ENCODE measurements around the gene GGN. TPM values are rescaled to one million over a fixed set of nuclear protein-coding genes. Genes with fewer than 3 reads are reported as not detected.
"Not testable (repeated sequence)": the region's sequence is repeated elsewhere in the genome, so short reads cannot be mapped to it uniquely, and the experiment has no call there.

The GGN gene
- total RNA-seq, 1 experiment from 2014 or later = not detected

DNA sequence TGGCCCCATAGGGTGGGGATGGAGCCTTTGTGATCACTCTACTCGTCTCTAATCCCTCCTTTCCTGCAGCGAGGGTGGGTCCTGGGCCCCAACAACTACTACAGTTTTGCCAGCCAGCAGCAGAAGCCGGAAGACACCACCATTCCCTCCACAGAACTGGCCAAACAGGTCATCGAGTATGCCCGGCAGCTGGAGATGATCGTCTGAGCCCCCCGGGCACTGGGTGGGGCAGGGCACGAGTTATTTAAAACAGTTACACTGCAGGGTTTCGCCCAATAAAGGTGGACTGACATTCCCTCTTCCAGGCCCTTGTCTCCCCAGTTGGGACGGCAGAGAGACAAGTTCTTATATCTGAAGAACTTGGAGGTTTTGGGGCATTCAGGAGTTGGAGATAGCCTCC is 4.7 kb downstream of the GGN start:
- Histone ChIP-seq H3K36me3 (peaks cover 65% of the 10 kb centered on the region), H3K4me3 (no peak overlapping the region), H3K9me3 (no peaks in the 10 kb centered on the region), H3K27me3 (no peaks in the 10 kb centered on the region)
- no peak for DNase-seq

DNA sequence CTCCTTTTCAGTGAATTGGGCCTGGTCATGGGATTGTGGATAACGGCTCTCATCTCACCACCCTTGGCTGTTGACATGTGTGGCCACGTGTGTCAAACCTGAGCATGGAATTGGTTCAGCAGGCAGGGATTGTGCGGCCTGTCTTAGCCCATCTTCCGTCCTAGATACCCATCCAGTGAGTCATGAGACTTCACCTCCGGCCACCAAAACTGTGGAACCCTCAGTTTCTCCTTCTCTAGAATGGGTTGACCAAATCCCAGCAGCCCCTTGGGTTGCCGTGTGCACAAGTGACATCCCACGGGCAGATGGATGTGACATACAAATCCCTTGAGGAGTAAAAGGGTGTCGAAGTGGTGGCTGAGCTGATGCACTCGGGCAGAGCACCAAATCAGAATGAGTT is 6.7 kb downstream of the GGN start:
- no peak for DNase-seq
- H3K36me3 ChIP-seq = peaks cover 86% of the 10 kb centered on the region
- H3K9me3 ChIP-seq = no peaks in the 10 kb centered on the region
- H3K27me3 ChIP-seq = no peaks in the 10 kb centered on the region
- no peak overlapping the region for H3K4me3 ChIP-seq

DNA sequence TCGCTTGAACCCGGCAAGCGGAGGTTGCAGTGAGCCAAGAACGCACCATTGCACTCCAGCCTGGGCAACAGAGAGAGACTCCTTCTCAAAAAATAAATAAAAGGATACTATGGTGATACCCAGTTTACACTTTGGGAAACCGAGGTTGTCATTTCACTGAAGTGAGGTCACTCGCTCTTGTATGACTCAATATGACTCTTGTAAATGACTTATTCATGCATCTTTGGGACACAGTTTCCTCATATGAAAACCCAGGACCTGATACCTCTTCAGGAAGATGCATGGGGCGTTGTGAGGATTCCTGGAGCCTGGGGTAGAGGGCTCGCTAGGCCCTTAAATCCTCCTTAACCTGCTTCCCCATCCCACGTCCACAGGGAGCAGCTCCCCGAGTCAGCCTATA is 9.0 kb downstream of the GGN start:
- DNase-seq = no peak
- no peaks in the 10 kb centered on the region for H3K9me3 ChIP-seq
- peaks cover 85% of the 10 kb centered on the region for H3K36me3 ChIP-seq
- no peaks in the 10 kb centered on the region for H3K27me3 ChIP-seq
- no peak overlapping the region for H3K4me3 ChIP-seq

DNA sequence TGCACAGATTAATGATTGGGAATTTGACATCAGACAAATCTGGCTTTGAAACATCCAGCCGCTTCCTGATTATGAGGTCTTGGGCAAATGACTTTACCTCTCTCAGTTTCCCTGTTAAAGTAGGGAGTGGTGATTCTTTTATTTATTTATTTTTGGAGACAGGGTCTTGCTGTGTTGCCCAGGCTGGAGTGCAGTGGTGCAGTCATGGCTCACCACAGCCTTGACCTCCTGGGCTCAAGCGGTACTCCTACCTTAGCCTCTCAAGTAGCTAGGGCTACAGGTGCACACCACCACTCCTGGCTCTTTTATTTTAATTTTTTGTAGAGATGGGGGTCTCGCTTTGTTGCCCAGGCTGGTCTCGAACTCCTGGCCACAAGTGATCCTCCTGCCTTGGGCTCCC is 10.8 kb downstream of the GGN start:
- Histone ChIP-seq H3K9me3 (no peaks in the 10 kb centered on the region), H3K36me3 (peaks cover 69% of the 10 kb centered on the region), H3K4me3 (no peak overlapping the region)

DNA sequence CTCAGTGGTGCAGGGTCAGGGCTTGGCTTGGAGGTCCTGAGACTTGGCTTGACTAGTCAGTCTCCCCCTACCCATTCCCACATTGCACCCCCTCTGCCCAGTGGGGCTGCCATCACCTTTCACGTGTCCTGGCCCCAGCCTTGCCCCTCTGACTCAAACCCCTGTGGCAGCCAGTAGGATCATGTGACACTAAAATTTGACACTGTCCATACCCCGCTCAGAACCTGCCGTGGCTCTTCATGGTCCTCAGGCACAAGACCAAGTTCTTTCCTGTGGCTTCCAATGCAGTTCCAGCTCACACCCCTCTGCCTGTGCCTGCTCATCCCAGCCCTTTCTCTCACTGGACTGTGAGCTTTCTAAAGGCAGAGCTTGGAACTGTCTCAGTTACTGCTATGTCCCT is 11.3 kb downstream of the GGN start:
- Histone ChIP-seq H3K4me3 (peak overlapping the region; percentile 97; the same call in 1 of the 2 replicates), H3K9me3 (no peaks in the 10 kb centered on the region), H3K27me3 (no peaks in the 10 kb centered on the region), H3K36me3 (peaks cover 64% of the 10 kb centered on the region)
- no peak for DNase-seq

More for the DNA sequence above, 10.8 kb downstream of the GGN start:
- DNase-seq = no peak
- no peaks in the 10 kb centered on the region for H3K27me3 ChIP-seq

DNA sequence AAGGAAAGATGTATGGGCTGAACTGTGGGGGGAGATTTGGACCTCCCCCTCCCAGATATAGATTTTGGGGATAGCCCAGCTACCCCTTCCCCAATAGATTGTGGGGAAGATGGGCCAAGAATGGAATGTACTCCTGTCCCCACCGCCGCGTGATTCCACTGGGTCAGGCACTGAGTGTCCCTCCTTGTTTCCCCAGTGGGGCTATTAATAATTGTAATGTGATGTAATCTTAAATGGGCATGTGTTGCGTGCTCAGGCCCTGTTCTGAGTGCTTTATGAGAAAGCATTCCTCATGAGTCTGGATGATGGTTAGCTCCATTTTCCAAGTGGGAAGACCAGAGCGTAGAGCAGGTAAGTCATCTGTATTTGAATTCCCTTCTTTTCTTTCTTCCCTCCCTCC is 12.1 kb downstream of the GGN start:
- Histone ChIP-seq H3K36me3 (peaks cover 56% of the 10 kb centered on the region), H3K27me3 (no peaks in the 10 kb centered on the region), H3K9me3 (no peaks in the 10 kb centered on the region), H3K4me3 (peak overlapping the region; percentile 97)
- DNase-seq = no peak

DNA sequence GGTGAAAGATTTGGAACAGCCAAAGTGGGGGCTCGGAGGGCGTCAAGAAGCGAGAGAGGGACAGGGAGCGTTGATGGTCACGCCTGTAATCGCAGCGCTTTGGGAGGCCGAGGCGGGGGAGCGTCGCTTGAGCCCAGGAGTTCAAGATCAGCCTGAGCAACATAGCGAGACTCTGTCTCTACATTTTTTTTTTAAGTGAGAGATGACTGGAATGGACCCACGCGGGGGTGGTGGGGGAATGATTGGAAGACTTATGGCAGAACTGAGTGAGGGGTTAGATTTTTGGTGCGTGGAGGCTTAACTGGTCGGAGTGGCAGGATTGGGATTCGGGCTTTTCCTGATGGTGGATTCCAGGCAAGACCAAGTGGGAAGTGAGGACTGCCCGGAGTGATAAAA is 12.7 kb downstream of the GGN start:
- H3K27me3 ChIP-seq = no peaks in the 10 kb centered on the region
- DNase-seq = no peak
- peaks cover 49% of the 10 kb centered on the region for H3K36me3 ChIP-seq
- H3K9me3 ChIP-seq = no peaks in the 10 kb centered on the region
- H3K4me3 ChIP-seq = peak overlapping the region; percentile 97

DNA sequence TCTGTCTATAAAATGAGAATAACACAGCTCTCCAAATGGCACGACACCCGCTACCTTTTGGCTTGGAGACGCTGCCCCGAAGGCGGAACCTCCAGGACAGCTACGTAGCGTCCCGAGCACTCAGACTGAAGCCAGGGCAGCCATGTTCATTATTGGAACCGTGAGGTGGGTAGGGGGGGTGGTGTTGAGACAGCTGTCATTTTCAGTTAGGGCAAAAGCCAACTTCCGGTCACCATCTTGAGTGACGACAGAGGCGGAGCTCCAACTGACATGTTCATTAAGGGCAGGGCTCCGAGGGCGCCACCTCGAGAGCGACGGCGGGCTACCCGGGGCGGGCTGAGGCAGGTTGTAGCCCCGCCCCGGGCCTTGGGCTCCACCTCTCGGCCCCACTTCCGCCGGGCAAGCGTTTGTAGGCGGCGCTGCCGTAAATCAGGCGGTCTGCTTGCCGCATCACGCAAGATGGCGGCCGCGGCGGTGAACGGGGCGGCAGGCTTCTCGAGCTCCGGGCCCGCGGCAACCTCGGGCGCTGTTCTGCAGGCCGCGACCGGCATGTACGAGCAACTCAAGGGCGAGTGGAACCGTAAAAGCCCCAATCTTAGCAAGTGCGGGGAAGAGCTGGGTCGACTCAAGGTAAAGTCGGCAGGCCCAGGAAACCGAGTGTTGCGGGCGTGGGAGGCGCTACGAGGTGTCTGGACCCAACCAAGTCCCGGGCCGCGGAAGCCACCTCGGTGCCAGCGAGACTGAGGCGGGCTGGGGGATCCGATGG is 13.3 kb downstream of the GGN start, which contains the start of gene PSMD8:
Gene PSMD8 (plus strand): TSS at position 240 of the 766 bp plus-strand sequence. CDS start 31 bp downstream, at position 271.
- peak within 1 kb of the TSS; percentile 97 for H3K4me3 ChIP-seq
- peaks cover 44% of the 10 kb centered on the region for H3K36me3 ChIP-seq
- DNase-seq = peak; percentile 99
- no peaks in the 10 kb centered on the region for H3K27me3 ChIP-seq
- H3K9me3 ChIP-seq = no peaks in the 10 kb centered on the region

DNA sequence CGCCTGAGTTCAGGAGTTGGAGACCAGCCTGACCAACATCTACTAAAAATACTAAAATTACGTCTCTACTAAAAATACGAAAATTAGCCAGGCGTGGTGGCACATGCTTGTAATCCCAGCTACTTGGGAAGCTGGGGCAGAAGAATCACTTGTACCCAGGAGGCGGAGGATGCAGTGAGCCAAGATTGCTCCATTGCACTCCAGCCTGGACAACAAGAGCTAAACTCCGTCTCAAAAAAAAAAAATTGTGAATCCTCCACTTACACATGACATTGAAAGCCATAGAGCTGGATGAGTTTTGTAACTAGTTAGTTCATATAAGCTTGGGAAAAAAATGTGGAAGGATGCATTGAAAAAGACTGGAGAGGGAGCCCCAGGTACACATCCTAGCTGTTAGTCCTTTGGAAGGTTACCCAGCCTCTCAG is 13.9 kb downstream of the GGN start:
- H3K4me3 ChIP-seq = peak overlapping the region; percentile 97
- no peak for DNase-seq
- H3K9me3 ChIP-seq = no peaks in the 10 kb centered on the region
- H3K27me3 ChIP-seq = no peaks in the 10 kb centered on the region
- H3K36me3 ChIP-seq = peaks cover 38% of the 10 kb centered on the region

DNA sequence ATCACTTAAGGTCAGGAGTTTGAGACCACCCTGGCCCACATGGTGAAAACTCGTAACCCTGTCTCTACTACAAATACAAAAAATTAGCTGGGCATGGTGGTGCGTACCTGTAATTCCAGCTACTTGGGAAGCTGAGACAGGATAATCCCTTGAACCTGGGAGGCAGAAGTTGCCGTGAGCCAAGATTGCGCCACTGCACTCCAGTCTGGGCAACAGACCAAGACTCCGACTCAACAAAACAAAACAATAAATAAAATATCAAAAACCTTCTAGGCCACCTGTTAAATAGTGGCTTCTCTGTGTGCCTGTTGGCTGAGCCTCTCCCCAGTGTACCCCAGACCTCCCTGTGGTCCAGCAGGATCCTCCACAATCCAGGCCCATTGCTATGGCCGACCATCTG is 16.8 kb downstream of the GGN start:
- H3K9me3 ChIP-seq = no peaks in the 10 kb centered on the region
- peaks cover 12% of the 10 kb centered on the region for H3K36me3 ChIP-seq
- DNase-seq = no peak
- H3K4me3 ChIP-seq = no peak overlapping the region
- H3K27me3 ChIP-seq = no peaks in the 10 kb centered on the region

DNA sequence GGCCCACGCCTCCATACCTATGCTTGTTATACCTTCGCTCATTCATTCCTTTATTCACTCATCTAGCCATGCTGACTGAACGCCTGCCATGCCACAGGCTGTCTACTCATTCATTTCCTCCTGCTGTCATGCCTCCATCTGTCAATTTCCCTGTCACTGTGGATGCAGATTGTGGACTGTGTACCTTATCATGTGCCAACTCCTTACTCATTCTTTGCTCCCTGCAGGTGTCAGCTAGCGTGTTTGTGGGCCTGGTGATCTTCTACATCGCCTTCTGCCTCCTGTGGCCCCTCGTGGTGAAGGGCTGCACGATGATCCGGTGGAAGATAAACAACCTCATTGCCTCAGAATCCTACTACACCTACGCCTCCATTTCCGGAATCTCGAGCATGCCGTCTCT is 17.5 kb downstream of the GGN start:
- DNase-seq = no peak
- no peaks in the 10 kb centered on the region for H3K27me3 ChIP-seq
- peaks cover 4% of the 10 kb centered on the region for H3K36me3 ChIP-seq

DNA sequence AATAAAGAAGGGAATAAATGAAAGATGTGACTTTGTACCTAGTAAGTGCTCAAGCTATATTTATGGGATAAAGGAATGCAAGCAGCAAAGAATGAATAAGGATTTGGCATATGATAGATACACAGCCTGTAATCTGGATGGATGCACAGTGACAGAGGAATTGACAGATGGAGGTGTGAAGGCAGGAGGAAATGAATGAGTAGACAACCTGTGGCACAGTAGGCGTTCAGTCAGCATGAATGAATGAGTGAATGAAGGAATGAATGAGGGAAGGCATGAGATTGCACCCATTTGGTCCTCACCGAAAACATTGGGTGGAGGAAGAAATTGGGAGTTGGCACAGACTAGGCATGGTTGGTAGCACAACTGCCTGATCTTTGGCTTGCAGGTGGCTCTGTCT is 18.2 kb downstream of the GGN start:
- no peak overlapping the region for H3K4me3 ChIP-seq
- no peak for DNase-seq

More for the DNA sequence above, 17.5 kb downstream of the GGN start:
- Histone ChIP-seq H3K4me3 (no peak overlapping the region), H3K9me3 (no peaks in the 10 kb centered on the region)

DNA sequence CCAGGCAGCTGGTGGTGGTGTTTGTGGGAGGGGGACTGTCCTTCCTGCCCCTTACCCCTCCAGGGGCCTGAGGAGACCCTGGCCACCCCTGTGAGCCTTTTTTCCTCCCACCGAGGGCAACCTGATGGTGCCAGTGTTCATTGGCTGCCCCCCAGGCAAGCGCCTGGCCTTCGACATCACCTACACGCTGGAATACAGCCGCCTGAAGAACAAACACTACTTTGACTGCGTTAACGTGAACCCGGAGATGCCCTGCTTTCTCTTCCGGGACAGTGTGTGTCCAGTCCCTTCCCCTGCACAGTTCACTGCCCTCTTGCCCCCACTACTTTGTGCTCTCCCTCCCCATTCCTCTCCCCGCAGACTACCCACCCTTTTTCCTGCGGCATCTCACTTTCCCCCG is 20.8 kb downstream of the GGN start:
- no peak overlapping the region for H3K4me3 ChIP-seq
- no peaks in the 10 kb centered on the region for H3K9me3 ChIP-seq
- no peaks in the 10 kb centered on the region for H3K36me3 ChIP-seq
- peaks cover 2% of the 10 kb centered on the region; the same call in 1 of the 2 replicates for H3K27me3 ChIP-seq
- DNase-seq = no peak

More for the DNA sequence above, 18.2 kb downstream of the GGN start:
- Histone ChIP-seq H3K36me3 (no peaks in the 10 kb centered on the region), H3K27me3 (peaks cover 2% of the 10 kb centered on the region; the same call in 1 of the 2 replicates), H3K9me3 (no peaks in the 10 kb centered on the region)

DNA sequence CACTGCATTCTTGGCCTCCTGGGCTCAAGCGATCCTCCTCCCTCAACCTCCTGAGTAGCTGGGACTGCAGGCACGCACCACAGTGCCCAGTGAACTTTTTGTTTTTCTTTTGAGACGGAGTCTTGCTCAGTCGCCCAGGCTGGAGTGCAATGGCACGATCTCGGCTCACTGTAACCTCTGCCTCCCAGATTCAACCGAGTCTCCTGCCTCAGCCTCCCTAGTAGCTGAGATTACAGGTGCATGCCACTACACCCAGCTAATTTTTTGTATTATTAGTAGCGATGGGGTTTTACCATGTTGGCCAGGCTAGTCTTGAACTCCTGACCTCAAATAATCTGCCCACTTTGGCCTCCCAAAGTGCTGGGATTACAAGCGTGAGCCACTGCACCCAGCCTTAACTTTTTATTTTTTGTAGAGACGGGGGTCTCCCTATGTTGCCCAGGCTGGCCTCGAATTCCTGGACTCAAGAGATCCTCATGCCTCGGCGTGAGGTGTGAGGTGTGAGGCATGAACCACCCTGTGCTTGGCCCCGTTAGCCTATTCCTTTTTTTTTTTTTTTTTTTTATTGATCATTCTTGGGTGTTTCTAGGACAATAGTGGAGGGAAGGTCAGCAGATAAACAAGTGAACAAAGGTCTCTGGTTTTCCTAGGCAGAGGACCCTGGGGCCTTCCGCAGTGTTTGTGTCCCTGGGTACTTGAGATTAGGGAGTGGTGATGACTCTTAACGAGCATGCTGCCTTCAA is 24.7 kb downstream of the GGN start:
- H3K9me3 ChIP-seq, DNase-seq, H3K36me3 ChIP-seq: not testable (repeated sequence)
- H3K4me3 ChIP-seq = peak overlapping the region; percentile 57
- H3K27me3 ChIP-seq = peaks cover 31% of the 10 kb centered on the region

DNA sequence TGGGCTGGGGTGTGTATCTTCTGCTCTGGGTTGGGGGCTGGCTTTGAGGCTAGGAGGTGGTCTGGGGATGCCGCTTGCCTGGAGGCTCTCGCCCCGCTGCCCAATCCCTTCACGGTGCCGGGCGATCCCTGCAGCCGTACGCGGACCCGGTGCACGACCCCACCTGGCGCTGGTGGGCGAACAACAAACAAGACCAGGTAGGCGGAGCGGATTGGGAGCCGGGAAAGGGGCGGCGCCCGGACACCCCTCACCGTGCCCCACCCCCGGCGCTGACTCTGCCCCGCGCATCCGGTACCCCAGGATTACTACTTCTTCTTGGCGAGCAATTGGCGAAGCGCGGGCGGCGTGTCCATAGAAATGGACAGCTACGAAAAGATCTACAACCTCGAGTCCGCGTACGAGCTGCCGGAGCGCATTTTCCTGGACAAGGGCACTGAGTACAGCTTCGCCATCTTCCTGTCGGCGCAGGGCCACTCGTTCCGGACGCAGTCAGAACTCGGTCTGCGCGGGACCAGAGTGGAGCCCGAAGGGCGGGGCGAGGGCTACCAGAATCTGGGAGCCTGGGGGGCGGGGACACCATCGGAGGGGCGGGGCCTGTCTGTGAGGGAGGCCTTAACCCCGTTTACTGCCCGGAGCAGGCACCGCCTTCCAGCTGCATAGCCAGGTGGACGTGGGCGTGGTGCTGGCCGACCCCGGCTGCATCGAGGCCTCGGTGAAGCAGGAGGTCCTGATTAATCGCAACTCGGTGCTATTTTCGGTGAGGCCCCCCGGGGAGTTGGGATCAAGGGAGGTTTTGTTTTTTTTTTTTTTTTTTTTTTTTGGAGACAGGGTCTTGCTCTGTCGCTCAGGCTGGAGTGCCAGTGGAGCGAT is 25.5 kb downstream of the GGN start:
- H3K9me3 ChIP-seq = no peaks in the 10 kb centered on the region
- DNase-seq = peak; percentile 88
- peaks cover 31% of the 10 kb centered on the region for H3K27me3 ChIP-seq
- H3K4me3 ChIP-seq = peak overlapping the region; percentile 57
- no peaks in the 10 kb centered on the region for H3K36me3 ChIP-seq

DNA sequence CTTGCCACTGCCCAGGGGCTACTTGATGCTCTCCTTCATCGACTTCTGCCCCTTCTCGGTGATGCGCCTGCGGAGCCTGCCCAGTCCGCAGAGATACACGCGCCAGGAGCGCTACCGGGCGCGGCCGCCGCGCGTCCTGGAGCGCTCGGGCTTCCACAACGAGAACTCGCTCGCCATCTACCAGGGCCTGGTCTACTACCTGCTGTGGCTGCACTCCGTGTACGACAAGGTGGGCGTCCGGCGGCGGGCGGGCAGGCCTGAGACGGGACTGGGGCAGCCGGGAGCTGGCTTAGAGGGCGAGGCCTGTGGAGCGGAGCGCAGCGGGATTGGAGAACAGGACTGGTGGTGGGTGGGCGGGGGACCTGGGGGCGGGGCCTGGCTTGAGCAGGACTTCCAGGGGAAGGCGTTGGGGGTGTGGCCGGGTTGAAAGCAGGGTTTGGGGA is 26.2 kb downstream of the GGN start:
- no peaks in the 10 kb centered on the region for H3K36me3 ChIP-seq
- DNase-seq = peak; percentile 83
- H3K27me3 ChIP-seq = peaks cover 35% of the 10 kb centered on the region
- H3K9me3 ChIP-seq = no peaks in the 10 kb centered on the region
- peak overlapping the region; percentile 57 for H3K4me3 ChIP-seq

Measured in MG63 (cell line).